Activated B cell treated with CpG ODN at 0.5 μM for 24 hours (primary cell): ENCODE results near the gene CAMTA1. TPM values are rescaled to one million over a fixed set of nuclear protein-coding genes. Genes with fewer than 3 reads are reported as not detected.

Experiments used
- ATAC-seq: fragments of 200-7000 bp; cut with Tn5 transposase; one replicate; pipeline ENCODE4 v1.10.0; 2021; ENCODE audit warnings: low read depth, mild to moderate bottlenecking, moderate library complexity
- CTCF ChIA-PET: fragments of 350-600 bp; sonication (Branson Sonifier 250); formaldehyde crosslinking; loops from one replicate; lab custom pipeline; 2021; ENCODE audit warnings: antibody characterized with exemption; lab: Charles Lee
- POLR2A ChIA-PET: fragments of 350-600 bp; sonication (Branson Sonifier 250); formaldehyde crosslinking; loops from one replicate; lab custom pipeline; 2021; ENCODE audit warnings: antibody characterized with exemption; lab: Charles Lee
- DNase-seq: peaks from one replicate; pipeline ENCODE4 v3.0.0; 2022
- H3K27ac Mint-ChIP-seq: one replicate; pipeline ENCODE4 v1.8.0; 2020; ENCODE audit warnings: mixed read lengths
- H3K27me3 Mint-ChIP-seq: one replicate; pipeline ENCODE4 v1.8.0; 2021; ENCODE audit warnings: mixed read lengths
- H3K36me3 Mint-ChIP-seq: one replicate; pipeline ENCODE4 v1.8.0; 2021; ENCODE audit warnings: low read depth, mixed read lengths
- H3K4me1 Mint-ChIP-seq: one replicate; pipeline ENCODE4 v1.8.0; 2021; ENCODE audit warnings: mixed read lengths
- H3K4me3 Mint-ChIP-seq: one replicate; pipeline ENCODE4 v1.8.0; 2020; ENCODE audit warnings: mild to moderate bottlenecking, mixed read lengths
- H3K9me3 Mint-ChIP-seq: one replicate; pipeline ENCODE4 v1.8.0; 2020; ENCODE audit warnings: mixed read lengths
- intact Hi-C: fragments of 100-400 bp; cut with micrococcal nuclease; formaldehyde crosslinking; loops from one replicate; pipeline ENCODE4 v1.15.1; 2024
- total RNA-seq: library from RNA; stranded (reverse); gene quantifications from 2 replicates; pipeline ENCODE4 v1.2.3, GENCODE V29; 2022
- TF ChIP-seq, protein P1 (sequence below): fragments of 200-600 bp; IDR thresholded peaks from one replicate; pipeline ENCODE4 v1.8.0; 2022; ENCODE audit warnings: antibody characterized with exemption, mild to moderate bottlenecking

The CAMTA1 gene
- total RNA-seq, 1 donor from 2014 or later = 49.8 TPM

DNA sequence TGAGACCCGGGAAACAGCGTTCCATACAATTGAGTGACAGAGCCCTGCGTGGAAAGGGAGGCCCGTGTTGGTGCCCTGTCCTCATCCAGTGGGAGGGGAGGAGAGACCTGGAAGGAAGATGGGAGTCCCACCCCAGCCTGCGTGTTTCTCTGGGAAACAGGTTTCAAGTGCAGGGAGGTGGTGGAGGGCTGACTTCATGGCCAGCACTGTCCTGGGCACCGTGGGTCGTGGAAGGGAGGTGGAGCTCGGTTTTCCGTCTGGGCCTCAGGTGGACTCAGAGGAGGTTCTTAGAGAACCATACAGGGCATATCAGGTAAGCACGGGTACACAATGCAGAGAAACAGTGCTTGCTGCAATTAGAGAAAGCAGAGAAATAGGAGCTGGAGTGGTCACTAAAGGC lies 222.6 kb downstream of the CAMTA1 start:
- Mint-ChIP-seq H3K27me3 (peaks cover 6% of the 10 kb centered on the region), H3K4me1 (no peaks in the 10 kb centered on the region), H3K9me3 (no peaks in the 10 kb centered on the region), H3K27ac (no peak overlapping the region), H3K36me3 (no peaks in the 10 kb centered on the region), H3K4me3 (no peak overlapping the region)
- ATAC-seq = no peak
- TF ChIP-seq, protein P1, sequence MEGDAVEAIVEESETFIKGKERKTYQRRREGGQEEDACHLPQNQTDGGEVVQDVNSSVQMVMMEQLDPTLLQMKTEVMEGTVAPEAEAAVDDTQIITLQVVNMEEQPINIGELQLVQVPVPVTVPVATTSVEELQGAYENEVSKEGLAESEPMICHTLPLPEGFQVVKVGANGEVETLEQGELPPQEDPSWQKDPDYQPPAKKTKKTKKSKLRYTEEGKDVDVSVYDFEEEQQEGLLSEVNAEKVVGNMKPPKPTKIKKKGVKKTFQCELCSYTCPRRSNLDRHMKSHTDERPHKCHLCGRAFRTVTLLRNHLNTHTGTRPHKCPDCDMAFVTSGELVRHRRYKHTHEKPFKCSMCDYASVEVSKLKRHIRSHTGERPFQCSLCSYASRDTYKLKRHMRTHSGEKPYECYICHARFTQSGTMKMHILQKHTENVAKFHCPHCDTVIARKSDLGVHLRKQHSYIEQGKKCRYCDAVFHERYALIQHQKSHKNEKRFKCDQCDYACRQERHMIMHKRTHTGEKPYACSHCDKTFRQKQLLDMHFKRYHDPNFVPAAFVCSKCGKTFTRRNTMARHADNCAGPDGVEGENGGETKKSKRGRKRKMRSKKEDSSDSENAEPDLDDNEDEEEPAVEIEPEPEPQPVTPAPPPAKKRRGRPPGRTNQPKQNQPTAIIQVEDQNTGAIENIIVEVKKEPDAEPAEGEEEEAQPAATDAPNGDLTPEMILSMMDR = no peak
- ChIA-PET POLR2A (no interaction called here), CTCF (no interaction called here)
- no peak for DNase-seq
- intact Hi-C loops = no loop called here

DNA sequence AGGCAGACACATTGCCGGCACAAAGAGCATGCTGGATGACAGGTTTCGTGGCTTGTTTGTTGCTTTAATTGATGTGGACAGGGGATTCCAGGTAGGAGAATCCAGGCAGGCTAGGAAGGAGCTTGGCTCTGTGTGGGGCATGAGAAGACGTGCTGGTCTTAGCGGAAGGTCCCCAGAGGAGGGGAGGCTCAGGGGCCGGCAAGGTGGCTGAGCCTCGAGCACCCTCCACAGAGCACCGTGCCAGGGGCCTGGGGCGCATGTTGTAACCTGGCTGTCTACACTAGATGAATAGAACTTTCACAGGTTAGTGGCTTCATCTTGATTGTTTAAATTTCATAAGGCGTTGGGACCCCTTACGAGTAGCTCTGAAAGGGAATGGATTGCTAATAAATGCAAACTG lies 223.1 kb downstream of the CAMTA1 start:
- H3K27ac Mint-ChIP-seq = no peak overlapping the region
- ChIA-PET POLR2A (no interaction called here), CTCF (no interaction called here)
- intact Hi-C loops = no loop called here
- H3K27me3 Mint-ChIP-seq = peaks cover 6% of the 10 kb centered on the region
- H3K4me3 Mint-ChIP-seq = no peak overlapping the region
- ATAC-seq = no peak
- H3K9me3 Mint-ChIP-seq = no peaks in the 10 kb centered on the region
- H3K4me1 Mint-ChIP-seq = no peaks in the 10 kb centered on the region
- no peak for DNase-seq
- TF ChIP-seq, protein P1 = no peak
- H3K36me3 Mint-ChIP-seq = no peaks in the 10 kb centered on the region

DNA sequence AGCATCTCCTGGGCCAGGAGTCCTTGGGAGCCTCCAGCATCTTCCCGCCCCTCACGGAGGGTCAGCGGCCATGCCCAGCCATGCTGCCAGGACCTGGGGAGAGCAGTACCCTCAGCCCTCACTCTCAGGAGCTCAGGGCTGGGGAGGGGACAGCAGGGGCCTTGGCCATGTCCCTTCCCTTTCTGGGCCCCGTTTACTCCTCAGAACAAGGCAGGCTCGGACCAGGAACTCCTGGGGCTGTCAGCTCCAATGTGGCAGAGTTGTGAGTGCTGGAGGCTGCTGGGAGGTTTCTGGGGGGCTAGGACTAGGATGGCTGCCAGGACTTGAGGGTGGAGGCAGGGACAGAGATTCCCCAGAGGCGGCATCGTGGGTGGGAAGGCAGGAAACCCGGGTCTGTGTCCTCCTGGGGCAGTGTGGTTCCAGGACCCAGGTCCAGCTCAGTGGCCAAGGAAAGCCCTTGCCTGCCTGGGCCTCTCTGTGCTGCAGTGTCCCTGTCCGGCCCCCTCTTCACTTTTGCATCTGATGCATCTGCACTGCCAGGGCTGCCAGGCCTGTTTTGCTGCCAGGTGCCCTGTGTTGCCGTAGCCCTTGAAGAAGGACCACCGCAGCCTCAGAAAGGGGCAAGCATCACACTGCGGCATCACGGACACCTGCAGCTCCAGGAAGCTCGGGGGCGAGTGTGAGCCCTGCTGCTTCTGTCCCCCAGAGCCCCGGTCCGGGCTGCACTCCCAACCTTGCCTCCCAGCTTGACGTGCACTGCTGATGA lies 223.9 kb downstream of the CAMTA1 start:
- peaks cover 6% of the 10 kb centered on the region for H3K27me3 Mint-ChIP-seq
- intact Hi-C loops = no loop called here

DNA sequence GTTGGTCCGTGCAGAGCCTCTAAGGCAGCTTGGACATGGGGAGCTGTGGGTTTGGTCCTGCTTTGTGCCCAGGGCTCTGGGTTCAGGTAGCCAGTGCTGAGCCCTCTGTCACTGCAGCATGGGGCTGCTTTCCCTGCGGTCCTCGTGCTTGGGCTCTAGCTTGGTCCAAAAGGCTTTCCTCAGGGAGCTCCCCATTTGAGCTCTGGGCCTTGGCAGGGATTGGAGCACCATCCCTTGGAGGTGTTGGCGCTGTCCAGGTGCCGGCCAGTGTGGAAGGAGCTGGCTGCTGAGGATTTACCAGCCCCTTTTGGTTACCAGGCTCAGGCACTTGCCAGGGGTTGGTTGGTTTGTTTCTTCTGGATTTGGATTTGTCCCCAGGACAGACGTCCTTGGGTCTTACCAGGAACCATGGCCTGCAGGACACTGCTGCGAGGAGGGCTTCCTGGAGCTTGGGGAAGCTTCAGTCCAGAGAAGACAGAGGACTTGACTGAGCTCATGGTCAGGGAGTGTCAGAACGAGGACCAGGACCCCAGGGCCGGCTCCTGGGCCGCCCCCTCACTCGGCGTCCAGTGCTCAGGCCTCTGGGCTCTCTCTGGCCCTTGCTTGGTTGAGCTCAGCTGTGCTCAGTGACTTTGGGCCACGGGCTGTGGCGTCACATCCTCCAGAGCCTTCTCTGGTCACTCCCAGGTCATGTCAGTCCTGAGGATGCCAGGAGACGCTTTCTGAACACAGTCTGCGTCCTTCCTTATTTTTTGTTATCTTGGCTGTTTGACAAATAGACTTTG lies 224.7 kb downstream of the CAMTA1 start:
- peaks cover 6% of the 10 kb centered on the region for H3K27me3 Mint-ChIP-seq
- CTCF ChIA-PET = no interaction called here
- H3K9me3 Mint-ChIP-seq = no peaks in the 10 kb centered on the region
- H3K4me3 Mint-ChIP-seq = no peak overlapping the region
- ATAC-seq = no peak
- no peaks in the 10 kb centered on the region for H3K36me3 Mint-ChIP-seq
- DNase-seq = no peak
- TF ChIP-seq, protein P1 = no peak
- no peak overlapping the region for H3K27ac Mint-ChIP-seq
- POLR2A ChIA-PET = no interaction called here
- intact Hi-C loops = no loop called here
- no peaks in the 10 kb centered on the region for H3K4me1 Mint-ChIP-seq

More for the DNA sequence above, 223.9 kb downstream of the CAMTA1 start:
- H3K9me3 Mint-ChIP-seq = no peaks in the 10 kb centered on the region
- H3K4me1 Mint-ChIP-seq = no peaks in the 10 kb centered on the region
- H3K4me3 Mint-ChIP-seq = no peak overlapping the region
- CTCF ChIA-PET = no interaction called here
- TF ChIP-seq, protein P1 = no peak
- H3K27ac Mint-ChIP-seq = no peak overlapping the region
- no peaks in the 10 kb centered on the region for H3K36me3 Mint-ChIP-seq
- ATAC-seq = no peak
- POLR2A ChIA-PET = no interaction called here
- DNase-seq = no peak

DNA sequence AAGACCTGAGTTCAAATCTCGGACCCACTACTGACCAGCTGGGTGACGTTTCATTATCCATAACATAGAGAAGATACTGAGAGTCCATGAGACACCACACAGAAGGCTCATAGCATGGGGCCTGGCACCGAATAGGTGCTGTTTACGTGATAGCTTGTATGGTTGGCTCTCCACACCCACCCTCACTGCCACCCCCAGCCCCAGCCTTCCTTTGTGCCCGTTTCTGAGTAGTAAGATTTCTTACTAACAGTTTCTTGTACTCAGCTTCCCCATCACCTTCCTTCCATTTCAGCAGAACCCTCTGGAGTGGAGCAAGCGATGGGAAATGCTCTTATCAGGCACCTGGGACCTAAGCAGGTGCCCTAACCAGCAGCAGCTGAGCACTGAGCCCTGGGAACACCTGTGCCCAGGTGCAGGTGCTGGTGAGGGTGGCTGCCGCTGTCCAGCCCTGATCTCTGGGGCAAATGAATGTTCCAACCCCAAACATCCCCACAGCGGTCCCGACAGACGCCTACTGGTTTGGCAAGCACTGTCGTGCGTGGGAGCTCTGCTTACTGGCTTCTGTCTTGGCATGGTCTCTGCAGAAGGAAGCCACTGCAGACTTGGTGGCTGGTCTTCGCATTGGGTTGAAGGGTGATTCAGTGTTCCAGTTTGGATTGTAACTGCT lies 225.4 kb downstream of the CAMTA1 start:
- peaks cover 4% of the 10 kb centered on the region for H3K27me3 Mint-ChIP-seq
- H3K36me3 Mint-ChIP-seq = no peaks in the 10 kb centered on the region
- no peak overlapping the region for H3K4me3 Mint-ChIP-seq
- DNase-seq (no peak), ATAC-seq (no peak)
- ChIA-PET POLR2A (no interaction called here), CTCF (no interaction called here)
- H3K27ac Mint-ChIP-seq = no peak overlapping the region
- intact Hi-C loops = no loop called here
- no peaks in the 10 kb centered on the region for H3K9me3 Mint-ChIP-seq
- H3K4me1 Mint-ChIP-seq = no peaks in the 10 kb centered on the region
- TF ChIP-seq, protein P1 = no peak
